HG03039 (cell line): ENCODE data around the gene TPPP2.

ENCODE experiments used
- ATAC-seq: cut with Tn5 transposase; IDR thresholded peaks from one replicate; pipeline ENCODE4 v1.9.1; 2021; ENCODE audit warnings: mild to moderate bottlenecking, moderate library complexity; ENCODE audit not compliant: unreplicated experiment

TPPP2 gene

DNA sequence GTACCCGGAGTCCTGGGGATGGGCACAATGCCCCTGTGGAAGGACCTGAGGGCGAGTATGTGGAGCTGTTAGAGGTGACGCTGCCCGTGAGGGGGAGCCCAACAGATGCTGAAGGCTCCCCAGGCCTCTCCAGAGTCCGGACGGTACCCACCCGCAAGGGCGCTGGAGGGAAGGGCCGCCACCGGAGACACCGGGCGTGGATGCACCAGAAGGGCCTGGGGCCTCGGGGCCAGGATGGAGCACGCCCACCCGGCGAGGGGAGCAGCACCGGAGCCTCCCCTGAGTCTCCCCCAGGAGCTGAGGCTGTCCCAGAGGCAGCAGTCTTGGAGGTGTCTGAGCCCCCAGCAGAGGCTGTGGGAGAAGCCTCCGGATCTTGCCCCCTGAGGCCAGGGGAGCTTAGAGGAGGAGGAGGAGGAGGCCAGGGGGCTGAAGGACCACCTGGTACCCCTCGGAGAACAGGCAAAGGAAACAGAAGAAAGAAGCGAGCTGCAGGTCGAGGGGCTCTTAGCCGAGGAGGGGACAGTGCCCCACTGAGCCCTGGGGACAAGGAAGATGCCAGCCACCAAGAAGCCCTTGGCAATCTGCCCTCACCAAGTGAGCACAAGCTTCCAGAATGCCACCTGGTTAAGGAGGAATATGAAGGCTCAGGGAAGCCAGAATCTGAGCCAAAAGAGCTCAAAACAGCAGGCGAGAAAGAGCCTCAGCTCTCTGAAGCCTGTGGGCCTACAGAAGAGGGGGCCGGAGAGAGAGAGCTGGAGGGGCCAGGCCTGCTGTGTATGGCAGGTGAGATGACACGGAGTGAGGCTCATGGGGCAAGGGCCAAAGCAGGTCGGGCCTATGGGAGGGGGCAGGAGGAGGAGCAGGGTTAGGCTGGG, 44.6 kb downstream of the TPPP2 start:
- ATAC-seq = no peak

DNA sequence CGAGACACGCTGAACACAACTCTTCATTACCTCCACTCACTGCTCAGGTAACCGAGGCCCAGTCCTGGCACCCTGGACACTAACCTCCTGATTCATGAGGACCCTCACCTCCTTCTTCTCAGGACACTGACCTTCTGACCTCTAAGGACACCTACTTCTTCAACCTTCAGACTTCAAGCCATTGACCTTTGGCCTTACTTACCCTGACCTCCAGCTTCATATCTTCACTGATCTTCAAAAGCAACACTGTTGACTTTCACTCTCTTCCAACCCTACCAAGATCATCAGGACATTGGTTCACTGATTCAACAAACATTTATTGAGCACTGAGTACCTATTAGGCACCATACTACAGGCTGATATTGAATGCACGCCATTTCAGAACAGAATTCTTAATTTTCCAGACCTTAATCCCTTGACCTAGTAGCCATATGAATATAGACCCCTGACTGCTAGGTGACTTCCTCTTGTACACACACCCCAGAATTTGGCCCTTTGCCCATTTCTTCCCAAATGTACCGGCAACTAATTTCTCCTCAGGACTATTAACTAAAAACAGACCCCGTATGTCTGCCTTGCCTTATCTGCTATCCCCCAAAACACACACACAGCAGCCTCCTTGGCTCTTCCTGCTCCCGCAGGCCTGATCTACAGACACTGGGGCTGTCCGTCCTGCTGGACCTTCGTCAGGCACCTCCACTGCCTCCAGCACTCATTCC, 45.9 kb downstream of the TPPP2 start:
- ATAC-seq = no peak

DNA sequence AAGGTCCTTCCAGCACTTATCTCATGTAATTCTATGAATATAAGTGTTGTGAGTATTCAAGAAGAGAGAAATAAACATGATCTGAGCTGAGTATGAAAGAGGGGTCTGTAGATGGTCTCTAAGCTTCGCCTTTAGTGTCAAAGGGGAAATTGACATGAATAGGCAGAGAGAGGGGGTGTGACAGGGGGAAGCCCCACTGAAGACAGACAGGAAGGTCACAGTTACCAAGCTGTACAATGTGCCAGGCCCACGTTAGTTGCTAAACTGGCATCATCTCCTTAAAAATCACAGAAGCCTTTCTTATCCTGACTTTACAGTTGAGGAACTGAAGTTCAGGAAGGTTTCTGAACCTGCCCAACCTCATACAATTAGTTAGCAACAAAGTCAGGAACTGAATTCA, 47.7 kb downstream of the TPPP2 start:
- no peak for ATAC-seq

DNA sequence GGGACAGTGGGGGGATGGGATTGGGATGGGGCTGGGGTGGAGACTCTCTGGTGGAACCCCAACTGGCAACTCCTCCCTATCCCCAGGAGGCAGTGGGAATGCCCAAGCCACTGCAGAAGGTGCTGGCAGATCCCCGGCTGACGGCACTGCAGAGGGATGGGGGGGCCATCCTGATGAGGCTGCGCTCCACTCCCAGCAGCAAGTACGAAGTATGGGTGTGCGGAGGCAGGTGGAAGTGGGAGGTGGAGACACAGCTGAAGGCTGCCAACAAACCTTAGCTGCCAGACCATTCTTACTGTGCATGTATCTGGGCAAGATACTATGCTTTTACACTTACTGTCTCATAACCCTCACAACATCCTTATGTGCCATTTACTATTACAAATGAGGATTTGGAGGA, 48.3 kb downstream of the TPPP2 start:
- ATAC-seq = no peak

DNA sequence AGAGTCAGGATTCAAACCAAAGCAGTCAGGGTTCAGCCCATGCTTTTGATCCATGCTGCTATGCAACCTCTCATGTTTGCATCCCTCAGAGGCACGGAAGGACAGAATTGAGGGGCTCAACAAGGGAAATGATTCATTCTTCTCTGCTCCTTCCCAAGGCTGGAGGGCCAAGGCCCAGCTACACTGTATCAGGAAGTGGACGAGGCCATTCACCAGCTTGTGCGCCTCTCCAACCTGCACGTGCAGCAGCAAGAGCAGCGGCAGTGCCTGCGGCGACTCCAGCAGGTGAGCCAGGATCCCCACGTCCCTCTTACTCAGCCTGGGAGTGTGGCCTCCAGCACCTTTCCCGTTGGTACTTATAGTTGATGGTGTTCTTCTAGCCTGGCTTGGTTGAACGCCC, 48.7 kb downstream of the TPPP2 start:
- ATAC-seq = no peak

DNA sequence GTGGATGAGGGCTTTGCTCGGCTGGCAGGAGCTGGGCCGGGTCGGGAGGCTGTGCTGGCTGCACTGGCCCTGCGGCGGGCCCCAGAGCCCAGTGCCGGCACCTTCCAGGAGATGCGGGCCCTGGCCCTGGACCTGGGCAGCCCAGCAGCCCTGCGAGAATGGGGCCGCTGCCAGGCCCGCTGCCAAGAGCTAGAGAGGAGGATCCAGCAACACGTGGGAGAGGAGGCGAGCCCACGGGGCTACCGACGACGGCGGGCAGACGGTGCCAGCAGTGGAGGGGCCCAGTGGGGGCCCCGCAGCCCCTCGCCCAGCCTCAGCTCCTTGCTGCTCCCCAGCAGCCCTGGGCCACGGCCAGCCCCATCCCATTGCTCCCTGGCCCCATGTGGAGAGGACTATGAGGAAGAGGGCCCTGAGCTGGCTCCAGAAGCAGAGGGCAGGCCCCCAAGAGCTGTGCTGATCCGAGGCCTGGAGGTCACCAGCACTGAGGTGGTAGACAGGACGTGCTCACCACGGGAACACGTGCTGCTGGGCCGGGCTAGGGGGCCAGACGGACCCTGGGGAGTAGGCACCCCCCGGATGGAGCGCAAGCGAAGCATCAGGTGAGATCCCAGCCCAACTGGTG, 51.6 kb downstream of the TPPP2 start:
- ATAC-seq = no peak
